ENCODE data around the gene BAG3. TPM values are rescaled to one million over a fixed set of nuclear protein-coding genes. Genes with fewer than 3 reads are reported as not detected.
A peak's percentile ranks its signal among the peaks of the same experiment; 100 is the strongest.

BAG3 gene
- total and polyA plus RNA-seq, 9 of the 15 experiments (the other 6 are each of a cell fraction or from before 2014, with no cell fraction given), result 2.6 to 27.4 (median 7.2) TPM

DNA sequence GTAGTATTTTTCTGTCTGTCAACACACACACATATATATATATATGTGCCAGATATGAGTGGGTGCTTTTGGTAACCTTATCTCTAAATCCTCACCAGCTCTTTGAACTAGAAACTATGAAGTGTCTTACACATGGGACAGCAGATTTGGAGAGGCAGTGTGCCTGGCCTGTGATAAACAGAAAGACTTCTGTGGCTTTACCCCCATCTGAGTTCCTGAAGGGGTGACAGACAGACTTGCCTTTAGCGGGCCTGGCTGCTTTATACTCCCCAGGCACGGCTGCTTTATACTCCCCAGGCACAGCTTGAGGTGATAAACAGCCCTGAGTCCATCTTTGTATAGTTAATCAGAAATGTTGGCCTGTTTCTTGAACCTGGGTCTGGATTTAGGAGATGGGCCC is 5.6 kb downstream of the BAG3 start (continued):
- TF ChIP-seq CXXC5 (CRISPR knock-in tag; IDR thresholded peaks at IDR 0.05), result no peak
- peak; percentile 64 for TF ChIP-seq TAL1 (IDR thresholded peaks at IDR 0.05)
- no peak for TF ChIP-seq CREM (IDR thresholded peaks at IDR 0.05; ENCODE audit: low read depth)
- peak; percentile 88 for TF ChIP-seq CBFA2T3 (IDR thresholded peaks at IDR 0.05)
- TF ChIP-seq NCOR1 (IDR thresholded peaks at IDR 0.05), result peak; percentile 70

DNA sequence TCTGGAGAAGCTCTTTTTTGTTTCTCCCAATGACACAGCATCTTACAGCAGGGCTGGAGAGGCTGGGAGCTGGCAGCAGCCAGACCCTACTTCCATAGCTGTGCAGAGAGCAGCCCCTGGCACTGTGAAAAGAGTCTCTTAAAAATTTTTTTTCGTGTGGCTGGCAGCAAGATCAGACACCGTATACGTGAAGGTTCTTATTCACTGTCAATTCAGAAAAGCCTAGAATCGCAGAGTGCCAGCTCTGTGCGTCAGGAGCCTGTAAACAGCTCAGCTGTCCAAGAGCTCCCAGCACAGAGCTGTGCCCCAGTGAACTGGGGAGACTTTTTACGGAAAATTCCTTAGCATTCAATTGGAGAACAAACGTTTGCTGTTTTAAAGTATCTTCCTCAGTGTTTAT is 6.5 kb downstream of the BAG3 start:
- Histone ChIP-seq H2AFZ (ENCODE audit: low read depth, low read length) (no peak overlapping the region), H3K27ac (ENCODE audit: extremely low read depth, low read depth, low read length) (peak overlapping the region; percentile 16; the same call in 1 of the 3 replicates), H3K4me2 (ENCODE audit: insufficient read depth, low read length) (no peak overlapping the region), H3K79me2 (ENCODE audit: control insufficient read depth, insufficient read depth, low read length) (peaks cover 96% of the 10 kb centered on the region), H3K9me3 (replicated peaks; ENCODE audit: control insufficient read depth, insufficient read depth, low read depth, low read length) (no peaks in the 10 kb centered on the region), H3K36me3 (ENCODE audit: control insufficient read depth, insufficient read depth, low read length) (peaks cover 55% of the 10 kb centered on the region; the same call in 2 of the 3 replicates), H3K9me1 (ENCODE audit: control insufficient read depth, insufficient read depth, low read length) (peaks cover 7% of the 10 kb centered on the region), H3K4me3 (no peak overlapping the region), H3K4me1 (replicated peaks in 1 of 2; ENCODE audit: control insufficient read depth in 2 of 2, insufficient read depth in 2 of 2, low read length in 2 of 2) (peaks cover 38 to 50% of the 10 kb centered on the region in 2 experiments), H3K9ac (ENCODE audit: insufficient read depth in 1 of 2, low read depth in 2 of 2, low read length in 2 of 2) (peak overlapping the region; percentile 5 to 53; a peak in 2 of 4 replicates), H3K27me3 (ENCODE audit: control insufficient read depth in 2 of 2, insufficient read depth in 2 of 2, low read length in 2 of 2) (no peaks in the 10 kb centered on the region), H4K20me1 (replicated peaks; ENCODE audit: control insufficient read depth, insufficient read depth, low read length) (peaks cover 47% of the 10 kb centered on the region)
- no TSS peak for BruUV-seq (replicated peaks)
- intact Hi-C loops (cut with micrococcal nuclease), result loop anchor here (10.0 kb wide), 1 partner anchor 113 kb away; the partner anchor contains the start of gene RGS10
- ChIA-PET CTCF (ENCODE audit: low intra/inter-chr PET ratio) (no interaction called here), POLR2A (interaction anchor here (0.8 to 1.1 kb wide), 2 partner anchors 60 to 212 kb away, joined by 3 to 5 read pairs; no protein-coding TSS in a partner anchor)
- ATAC-seq (no peak), FAIRE-seq (no peak), DNase-seq (ENCODE audit: extremely low read depth in 1 of 4, low spot score in 3 of 4) (no peak)
- TF ChIP-seq NFE2 (IDR thresholded peaks at IDR 0.05; ENCODE audit: low read depth) (0 out of 2 replicates have a peak, but pooled peaks have one; percentile 9), ZNF217 (CRISPR knock-in tag; IDR thresholded peaks at IDR 0.05) (no peak)
- in situ Hi-C loops (cut with MboI), result no loop called here
- WGBS (ENCODE audit: insufficient coverage, low coverage, missing lambda C conversion rate), result 29% methylated on average over 4 of the region's 7 CpGs
